Measurements from ENCODE around the gene CBLN1. TPM values are rescaled to one million over a fixed set of nuclear protein-coding genes. Genes with fewer than 3 reads are reported as not detected.

CBLN1 gene
- total and polyA plus RNA-seq, 2 experiments from 2014 or later = 0.07 TPM; not detected in 1

- TF ChIP-seq EZH2 (IDR thresholded peaks at IDR 0.05; ENCODE audit: borderline replicate concordance) = no peak
- no peak for TF ChIP-seq EZH2phosphoT487 (IDR thresholded peaks at IDR 0.05; ENCODE audit: low read depth, severe bottlenecking, unreplicated experiment)
- 43% methylated on average over 1 of the region's 1 CpG for WGBS (ENCODE audit: low lambda C conversion rate, missing lambda C conversion rate)
Measured at GRCh38 chr16:49268667-49269066, 13.0 kb downstream of the CBLN1 start.

GRCh38 chr16:49262501-49262900 is 19.1 kb downstream of the CBLN1 start:
- no peaks in the 10 kb centered on the region for H3K9me3 ChIP-seq (ENCODE audit: low read depth)
- H3K4me3 ChIP-seq = no peak overlapping the region
- WGBS (ENCODE audit: low lambda C conversion rate, missing lambda C conversion rate) = 72% methylated on average over 5 of the region's 5 CpGs
- H3K27ac ChIP-seq = no peak overlapping the region
- no peaks in the 10 kb centered on the region for H3K4me1 ChIP-seq (ENCODE audit: insufficient read depth)
- H3K27me3 ChIP-seq = peaks cover 6% of the 10 kb centered on the region
- H2AFZ ChIP-seq = no peak overlapping the region
- H3K4me2 ChIP-seq = no peak overlapping the region
- DNase-seq (ENCODE audit: low spot score) = no peak
- no peaks in the 10 kb centered on the region for H3K9me2 ChIP-seq (replicated peaks; ENCODE audit: insufficient read depth)
- TF ChIP-seq CTCF (IDR thresholded peaks at IDR 0.05; ENCODE audit: poor library complexity) (no peak), EZH2 (IDR thresholded peaks at IDR 0.05; ENCODE audit: borderline replicate concordance) (no peak), EZH2phosphoT487 (IDR thresholded peaks at IDR 0.05; ENCODE audit: low read depth, severe bottlenecking, unreplicated experiment) (no peak)
- H4K20me1 ChIP-seq (ENCODE audit: insufficient read depth, poor library complexity, severe bottlenecking) = no peaks in the 10 kb centered on the region
- no peaks in the 10 kb centered on the region for H3K79me2 ChIP-seq
- no peaks in the 10 kb centered on the region for H3K36me3 ChIP-seq (replicated peaks; ENCODE audit: insufficient read depth, low read depth)

More at GRCh38 chr16:49268667-49269066, 13.0 kb downstream of the CBLN1 start:
- DNase-seq (ENCODE audit: low spot score) = no peak
- no peaks in the 10 kb centered on the region for H3K9me2 ChIP-seq (replicated peaks; ENCODE audit: insufficient read depth)
- H4K20me1 ChIP-seq (ENCODE audit: insufficient read depth, poor library complexity, severe bottlenecking) = no peaks in the 10 kb centered on the region
- no peak overlapping the region for H3K4me3 ChIP-seq
- H3K4me1 ChIP-seq (ENCODE audit: insufficient read depth) = no peaks in the 10 kb centered on the region
- H3K27me3 ChIP-seq = peaks cover 24% of the 10 kb centered on the region
- H2AFZ ChIP-seq = no peak overlapping the region
- H3K9me3 ChIP-seq (ENCODE audit: low read depth) = no peaks in the 10 kb centered on the region
- no peak overlapping the region for H3K4me2 ChIP-seq
- no peaks in the 10 kb centered on the region for H3K36me3 ChIP-seq (replicated peaks; ENCODE audit: insufficient read depth, low read depth)
- H3K27ac ChIP-seq = no peak overlapping the region
- H3K79me2 ChIP-seq = no peaks in the 10 kb centered on the region

- H3K4me3 ChIP-seq = no peak overlapping the region
- H4K20me1 ChIP-seq (ENCODE audit: insufficient read depth, poor library complexity, severe bottlenecking) = no peaks in the 10 kb centered on the region
- no peak overlapping the region for H3K4me2 ChIP-seq
- H3K4me1 ChIP-seq (ENCODE audit: insufficient read depth) = no peaks in the 10 kb centered on the region
- no peaks in the 10 kb centered on the region for H3K79me2 ChIP-seq
- no peaks in the 10 kb centered on the region for H3K9me3 ChIP-seq (ENCODE audit: low read depth)
- no peak for DNase-seq (ENCODE audit: low spot score)
- no peak overlapping the region for H3K27ac ChIP-seq
- no peaks in the 10 kb centered on the region for H3K9me2 ChIP-seq (replicated peaks; ENCODE audit: insufficient read depth)
- H3K27me3 ChIP-seq = peaks cover 6% of the 10 kb centered on the region
- no peaks in the 10 kb centered on the region for H3K36me3 ChIP-seq (replicated peaks; ENCODE audit: insufficient read depth, low read depth)
- TF ChIP-seq CTCF (IDR thresholded peaks at IDR 0.05; ENCODE audit: poor library complexity) (no peak), EZH2phosphoT487 (IDR thresholded peaks at IDR 0.05; ENCODE audit: low read depth, severe bottlenecking, unreplicated experiment) (no peak), EZH2 (IDR thresholded peaks at IDR 0.05; ENCODE audit: borderline replicate concordance) (no peak)
- H2AFZ ChIP-seq = no peak overlapping the region
Measured at GRCh38 chr16:49261930-49262329, 19.7 kb downstream of the CBLN1 start.

- H3K9me2 ChIP-seq (replicated peaks; ENCODE audit: insufficient read depth) = no peaks in the 10 kb centered on the region
Measured at GRCh38 chr16:49260956-49261530, 20.6 kb downstream of the CBLN1 start.

More at GRCh38 chr16:49260956-49261530, 20.6 kb downstream of the CBLN1 start:
- TF ChIP-seq EZH2 (IDR thresholded peaks at IDR 0.05; ENCODE audit: borderline replicate concordance) (no peak), EZH2phosphoT487 (IDR thresholded peaks at IDR 0.05; ENCODE audit: low read depth, severe bottlenecking, unreplicated experiment) (no peak), CTCF (IDR thresholded peaks at IDR 0.05; ENCODE audit: poor library complexity) (no peak)
- no peaks in the 10 kb centered on the region for H3K79me2 ChIP-seq
- H3K36me3 ChIP-seq (replicated peaks; ENCODE audit: insufficient read depth, low read depth) = no peaks in the 10 kb centered on the region
- H4K20me1 ChIP-seq (ENCODE audit: insufficient read depth, poor library complexity, severe bottlenecking) = no peaks in the 10 kb centered on the region
- H3K27me3 ChIP-seq = peaks cover 6% of the 10 kb centered on the region
- H2AFZ ChIP-seq = no peak overlapping the region
- no peaks in the 10 kb centered on the region for H3K9me3 ChIP-seq (ENCODE audit: low read depth)
- no peak overlapping the region for H3K27ac ChIP-seq
- no peak overlapping the region for H3K4me3 ChIP-seq
- no peaks in the 10 kb centered on the region for H3K4me1 ChIP-seq (ENCODE audit: insufficient read depth)
- no peak for DNase-seq (ENCODE audit: low spot score)
- no peak overlapping the region for H3K4me2 ChIP-seq
- 63% methylated on average over 8 of the region's 8 CpGs for WGBS (ENCODE audit: low lambda C conversion rate, missing lambda C conversion rate)
